HG03378 (cell line): ENCODE results near the gene MED17.

Experiments used
- ATAC-seq: cut with Tn5 transposase; IDR thresholded peaks from one replicate; pipeline ENCODE4 v1.9.1; 2021; ENCODE audit warnings: mild to moderate bottlenecking, moderate library complexity; ENCODE audit not compliant: unreplicated experiment

The MED17 gene

GRCh38 chr11:93813974-93814373, 29.9 kb downstream of the MED17 start:
- no peak for ATAC-seq

DNA sequence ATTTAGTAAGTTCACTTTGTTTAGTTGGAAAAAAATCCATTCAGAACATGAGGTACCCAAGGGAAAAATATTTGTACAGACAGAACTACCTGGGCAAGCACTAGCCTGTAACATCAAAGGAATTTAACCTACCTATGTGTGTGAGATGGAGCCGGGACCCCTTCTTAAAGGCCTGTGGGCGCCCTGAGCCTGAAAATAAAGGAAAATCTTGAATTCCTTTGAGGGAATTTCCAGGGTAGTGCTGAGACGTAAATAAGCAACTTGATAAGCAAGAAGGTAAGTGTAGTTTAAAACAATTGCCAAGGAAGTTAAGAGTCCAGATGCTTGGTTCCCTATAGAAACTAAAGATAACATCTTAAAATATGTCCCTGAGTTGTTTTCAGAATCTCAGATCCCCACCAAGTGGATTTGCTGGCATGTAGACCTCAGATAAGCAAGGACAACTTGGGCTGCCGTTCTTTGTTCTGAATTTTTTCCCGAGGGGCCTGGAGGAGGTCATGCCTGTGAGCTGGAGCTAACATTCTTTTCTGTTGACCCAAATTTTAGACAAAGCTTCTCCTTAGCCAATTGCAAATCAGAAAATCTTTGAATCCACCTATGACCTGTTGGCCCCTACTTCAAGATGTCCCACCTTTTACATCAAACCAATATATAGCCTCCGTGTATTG, 31.0 kb downstream of the MED17 start:
- ATAC-seq, result no peak

GRCh38 chr11:93817426-93818348, 33.6 kb downstream of the MED17 start:
- ATAC-seq, result no peak

- ATAC-seq, result no peak
These were observed 36.0 kb downstream of the MED17 start for GRCh38 chr11:93819966-93820695.

- no peak for ATAC-seq
These were observed 36.8 kb downstream of the MED17 start for GRCh38 chr11:93820847-93821246.

DNA sequence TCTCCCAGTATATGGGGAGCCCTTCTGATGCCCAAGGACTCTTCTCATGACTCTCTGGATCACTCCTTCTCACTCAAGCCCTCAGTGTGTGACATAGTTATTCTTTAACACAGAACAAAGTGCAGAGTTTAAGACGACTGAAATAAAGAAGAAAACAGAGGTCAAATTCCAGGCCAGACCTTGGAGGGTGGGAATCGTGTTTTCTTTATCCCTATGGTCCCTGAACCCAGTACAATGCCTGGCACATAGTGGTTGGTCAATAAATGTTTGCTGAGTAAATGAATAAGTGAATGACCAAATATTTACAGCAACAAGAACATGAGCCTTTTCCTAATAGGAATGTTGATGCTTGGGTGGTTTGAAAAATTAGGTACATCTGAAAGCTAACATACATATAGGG, 37.5 kb downstream of the MED17 start:
- ATAC-seq, result no peak

- ATAC-seq, result no peak
These were observed 38.3 kb downstream of the MED17 start for GRCh38 chr11:93822359-93822758.

DNA sequence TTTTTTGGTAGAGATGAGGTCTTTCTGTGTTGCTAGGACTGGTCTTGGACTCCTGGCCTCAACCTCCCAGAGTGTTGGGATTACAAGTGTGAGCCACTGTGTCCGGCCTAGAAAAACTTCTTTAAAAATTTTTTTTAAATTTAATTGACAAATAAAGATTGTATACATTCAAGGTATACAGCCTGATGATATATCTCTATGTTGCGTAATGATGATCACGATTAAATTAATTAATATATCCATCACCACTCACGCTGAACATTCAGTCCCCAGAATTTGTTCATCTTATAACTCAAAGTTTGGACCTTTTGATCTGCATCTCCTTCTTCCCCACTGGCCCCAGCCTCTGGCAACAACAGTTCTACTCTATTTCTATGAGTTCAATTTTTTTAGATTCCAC, 39.1 kb downstream of the MED17 start:
- no peak for ATAC-seq

DNA sequence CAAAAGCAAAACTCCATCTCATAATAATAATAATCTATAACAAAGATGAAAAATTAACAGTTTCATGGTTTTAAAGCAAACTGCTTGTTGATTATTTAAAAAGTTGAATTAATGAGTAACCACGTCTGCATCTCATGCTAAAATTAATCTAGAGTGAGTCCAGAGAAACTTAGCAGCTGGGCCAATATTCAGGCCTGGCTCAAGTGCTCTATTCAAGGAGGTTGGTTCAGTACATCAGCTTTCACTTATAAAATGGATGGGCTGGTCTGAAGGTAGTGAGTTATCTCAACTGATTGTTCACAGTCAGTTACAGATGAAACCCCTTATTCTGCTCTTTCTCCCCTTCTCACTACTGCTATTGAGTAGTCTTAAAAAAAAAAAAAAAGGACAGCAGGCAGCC, 43.3 kb downstream of the MED17 start:
- ATAC-seq, result no peak

GRCh38 chr11:93829598-93829997, 45.5 kb downstream of the MED17 start:
- no peak for ATAC-seq

- ATAC-seq, result no peak
These were observed 47.5 kb downstream of the MED17 start for GRCh38 chr11:93831343-93832127.

GRCh38 chr11:93832780-93833179, 48.7 kb downstream of the MED17 start:
- ATAC-seq, result no peak

DNA sequence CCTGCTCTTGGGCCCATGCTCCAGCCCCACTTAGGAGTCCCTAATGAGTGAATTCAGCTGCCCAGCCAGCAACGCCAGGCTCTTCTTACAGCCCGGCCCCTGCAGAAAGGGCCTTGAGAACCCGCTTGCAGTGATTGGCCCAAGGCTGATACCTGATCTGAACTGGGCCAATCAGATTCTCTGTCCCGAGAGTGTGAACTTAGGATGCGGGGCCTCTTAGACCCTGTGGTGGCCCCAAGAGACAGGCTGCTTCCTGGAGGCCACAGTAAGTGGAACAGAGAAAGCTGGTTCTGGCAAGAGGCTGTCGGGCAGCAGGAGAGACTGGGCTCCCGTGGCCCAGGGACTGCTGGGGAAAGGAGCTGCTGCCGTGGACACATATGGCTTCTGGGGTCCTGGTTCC, 54.9 kb downstream of the MED17 start:
- no peak for ATAC-seq

DNA sequence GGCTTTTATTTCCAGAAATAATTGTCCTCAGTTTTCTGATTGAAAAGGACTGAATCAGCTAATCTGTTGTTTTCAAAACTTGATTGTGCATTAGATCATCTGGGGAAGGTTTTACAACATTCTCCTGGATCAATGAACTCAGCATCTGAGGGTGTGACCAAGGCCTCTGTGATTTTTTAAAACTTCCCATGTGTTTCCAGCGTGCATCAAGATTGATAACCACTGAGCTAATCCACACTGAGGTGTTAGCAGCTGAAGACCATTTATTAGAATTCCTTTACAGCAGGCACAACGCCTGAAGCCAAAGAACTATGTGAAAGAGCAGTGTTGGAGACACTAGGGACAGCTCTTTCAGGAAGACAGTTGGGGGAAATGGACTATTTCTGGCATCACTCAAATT, 56.1 kb downstream of the MED17 start:
- ATAC-seq, result no peak

GRCh38 chr11:93840981-93841380, 56.9 kb downstream of the MED17 start:
- ATAC-seq, result no peak

DNA sequence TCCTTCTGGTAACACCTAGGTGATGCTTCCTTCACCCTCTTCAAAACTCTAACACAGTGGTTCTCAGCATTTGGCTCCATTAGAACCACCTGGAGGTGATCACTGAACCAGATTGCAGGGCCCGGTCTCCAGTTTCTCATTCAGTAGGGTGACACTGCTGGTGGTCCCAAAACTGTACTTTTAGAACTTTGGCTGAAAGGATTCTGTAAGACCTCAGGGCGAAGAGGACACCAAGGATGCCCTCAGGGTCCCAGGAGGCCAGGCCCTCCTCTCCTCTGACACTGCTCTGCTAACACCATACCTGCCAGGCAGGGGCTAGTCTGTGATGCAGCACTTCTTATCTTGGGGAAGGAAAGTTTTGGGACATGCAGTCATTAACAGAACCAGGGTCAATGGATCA, 57.4 kb downstream of the MED17 start:
- ATAC-seq, result no peak

DNA sequence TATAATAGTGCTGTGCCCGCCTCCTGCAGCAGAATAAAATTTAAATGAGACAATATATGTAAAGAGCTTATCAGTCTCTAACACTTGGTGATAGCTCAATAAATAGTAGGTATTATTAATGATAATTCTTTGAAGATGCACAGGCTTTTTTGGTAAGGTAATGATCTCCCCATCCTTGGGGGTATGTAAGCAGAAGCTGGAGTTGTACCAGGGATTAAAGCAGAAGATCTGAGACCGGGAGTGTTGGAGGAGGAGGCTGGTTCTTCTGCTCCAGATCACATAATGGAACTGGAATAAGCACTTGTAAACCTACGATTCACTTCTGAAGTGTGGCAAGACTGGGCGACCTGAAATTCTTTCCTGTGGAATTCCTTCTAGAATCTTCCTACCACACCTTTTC, 58.0 kb downstream of the MED17 start:
- ATAC-seq, result no peak

DNA sequence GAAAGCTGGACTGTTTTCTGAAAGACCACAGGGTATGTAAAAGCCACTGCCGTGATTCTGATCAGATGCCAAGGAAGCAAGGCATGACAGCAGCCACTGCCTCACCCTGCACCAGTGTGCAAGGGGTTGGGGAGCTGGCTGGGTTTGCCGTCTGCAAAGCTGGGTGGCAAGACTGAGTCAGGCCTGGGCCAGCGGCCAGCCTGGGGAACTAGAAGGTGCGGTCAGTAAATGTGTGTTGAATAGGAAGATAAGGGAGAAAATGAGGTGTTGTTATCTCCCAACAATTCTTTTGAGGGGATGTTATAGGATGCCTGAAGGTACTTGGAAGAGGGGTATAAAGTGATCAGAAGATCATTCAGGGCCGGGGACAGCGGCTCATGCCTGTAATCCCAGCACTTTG, 58.4 kb downstream of the MED17 start:
- no peak for ATAC-seq

GRCh38 chr11:93843906-93844305, 59.8 kb downstream of the MED17 start:
- no peak for ATAC-seq

DNA sequence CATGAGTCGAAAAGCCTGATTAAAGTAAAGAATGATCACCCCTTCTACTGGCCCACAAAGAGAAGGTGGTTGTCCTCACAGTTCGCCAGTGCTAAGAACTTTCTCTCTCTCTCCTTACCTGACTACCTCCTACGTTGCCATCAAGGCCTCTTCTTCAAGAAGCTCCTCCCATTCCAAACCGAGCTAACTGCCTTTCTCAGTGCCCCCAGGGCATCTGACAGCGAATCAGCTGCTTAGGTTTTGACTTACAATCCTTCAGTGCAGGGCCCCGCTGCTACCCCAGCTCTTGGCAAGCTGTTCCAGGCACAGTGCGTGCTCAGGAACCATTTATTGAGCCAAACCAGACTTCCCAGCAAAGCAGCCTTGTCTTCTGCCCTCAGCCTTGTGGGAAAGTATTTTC, 60.5 kb downstream of the MED17 start:
- no peak for ATAC-seq
